Measurements from ENCODE around the gene UAP1L1. TPM values are rescaled to one million over a fixed set of nuclear protein-coding genes. Genes with fewer than 3 reads are reported as not detected.

UAP1L1 gene, protein sequence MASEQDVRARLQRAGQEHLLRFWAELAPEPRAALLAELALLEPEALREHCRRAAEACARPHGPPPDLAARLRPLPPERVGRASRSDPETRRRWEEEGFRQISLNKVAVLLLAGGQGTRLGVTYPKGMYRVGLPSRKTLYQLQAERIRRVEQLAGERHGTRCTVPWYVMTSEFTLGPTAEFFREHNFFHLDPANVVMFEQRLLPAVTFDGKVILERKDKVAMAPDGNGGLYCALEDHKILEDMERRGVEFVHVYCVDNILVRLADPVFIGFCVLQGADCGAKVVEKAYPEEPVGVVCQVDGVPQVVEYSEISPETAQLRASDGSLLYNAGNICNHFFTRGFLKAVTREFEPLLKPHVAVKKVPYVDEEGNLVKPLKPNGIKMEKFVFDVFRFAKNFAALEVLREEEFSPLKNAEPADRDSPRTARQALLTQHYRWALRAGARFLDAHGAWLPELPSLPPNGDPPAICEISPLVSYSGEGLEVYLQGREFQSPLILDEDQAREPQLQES
- total RNA-seq: 12.1 and 18.8 TPM in 2 replicates

GRCh38 chr9:137077010-137077747 lies at the start of gene UAP1L1:
Gene UAP1L1 (plus strand): TSS chr9:137077517. CDS start chr9:137077533, 16 bp downstream.

GRCh38 chr9:137031904-137032640 lies 45.2 kb upstream of the UAP1L1 start, which contains the start of gene FUT7:
Gene FUT7 (minus strand): TSS chr9:137032088. CDS start chr9:137031991, 97 bp downstream.

DNA sequence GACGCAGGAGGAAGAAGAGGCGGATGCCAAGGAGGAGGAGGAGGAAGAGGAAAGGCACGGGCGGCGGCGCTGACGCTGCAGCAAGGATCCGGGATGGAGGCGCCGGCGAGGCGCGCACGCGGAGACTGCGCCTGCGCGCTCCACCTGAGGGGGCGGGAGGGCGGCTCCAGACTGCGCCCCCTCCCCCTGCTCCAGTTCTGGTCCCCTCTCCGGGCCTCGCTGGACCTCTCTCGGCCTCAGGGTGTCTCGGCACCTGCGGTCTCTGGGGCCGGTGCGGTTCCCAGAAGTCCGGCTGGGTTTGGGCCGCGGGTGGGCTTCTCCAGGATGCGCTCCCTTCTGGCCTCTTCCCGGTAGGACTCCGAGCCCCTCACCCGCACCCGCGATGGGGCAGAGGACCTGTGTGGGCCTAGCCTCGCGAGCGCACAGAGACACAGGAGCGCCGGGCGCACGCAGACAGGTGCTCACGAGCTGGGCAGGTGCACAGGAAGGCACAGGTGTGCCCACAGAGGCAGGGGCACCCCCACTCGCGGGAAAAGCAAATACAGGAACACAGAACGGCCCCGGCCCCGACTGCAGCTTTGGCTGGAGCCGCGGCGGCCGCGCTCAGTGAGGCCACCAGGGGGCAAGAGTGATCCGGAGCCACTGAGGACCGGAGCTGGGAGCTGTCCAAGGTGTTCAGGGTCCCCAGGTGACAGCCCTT lies 31.1 kb upstream of the UAP1L1 start, which contains the start of gene NPDC1:
NPDC1 (minus strand) TSS at position 90 of the 700 bp plus-strand sequence. CDS start 188 bp downstream, outside the sequence.

DNA sequence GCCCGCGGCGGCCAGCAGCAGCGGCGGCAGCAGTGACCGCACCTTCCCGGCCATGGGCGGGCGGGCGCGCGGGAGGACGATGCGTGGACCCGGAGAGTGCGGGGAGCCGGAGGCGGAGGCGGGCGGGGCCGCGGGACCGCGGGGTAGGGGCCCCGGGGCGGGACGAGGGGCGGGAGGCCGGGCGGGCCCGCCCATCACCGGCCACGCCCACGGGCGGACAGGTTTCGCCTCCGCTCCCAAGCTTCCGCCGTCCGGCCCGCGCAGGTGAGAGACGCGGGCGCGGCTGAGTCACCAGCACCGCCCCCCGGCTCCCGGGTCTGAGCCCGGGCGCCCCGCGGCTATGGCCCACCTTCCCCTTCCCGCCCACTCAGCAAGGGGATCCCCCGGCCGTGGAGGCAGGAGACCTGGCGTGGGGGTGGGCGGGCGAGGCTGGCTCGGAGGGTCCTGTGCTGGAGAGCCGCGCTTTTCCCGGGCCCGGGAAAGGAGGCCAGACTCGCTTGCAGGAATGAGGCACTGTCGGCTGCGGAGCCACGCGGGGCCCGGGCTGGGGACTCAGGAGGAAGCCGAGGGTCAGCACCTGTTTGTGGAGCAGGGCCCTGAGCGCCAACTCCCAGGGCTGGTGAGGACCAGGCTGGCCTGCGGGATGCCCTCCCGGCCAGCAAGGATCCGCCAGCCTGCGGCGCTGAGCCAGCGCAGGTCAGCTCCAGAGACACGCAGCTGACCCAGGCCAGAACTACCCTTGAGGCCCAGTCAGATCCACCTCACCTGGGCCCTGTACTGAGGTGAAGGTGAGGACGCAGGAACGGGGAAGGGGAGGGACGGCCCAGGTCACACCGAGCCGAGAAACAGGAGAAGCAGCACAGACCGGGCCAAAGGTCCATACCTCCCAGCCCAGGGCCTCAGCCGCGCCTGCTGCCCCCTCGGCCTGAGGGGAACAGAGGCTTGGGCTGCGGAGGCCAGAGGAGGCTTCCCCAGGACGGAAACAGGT lies 23.1 kb upstream of the UAP1L1 start, which contains the start of gene ENTPD2:
ENTPD2 (minus strand) TSS at position 118 of the 988 bp plus-strand sequence; CDS start at position 54, 64 bp downstream.

GRCh38 chr9:137070201-137070905 lies 7.0 kb upstream of the UAP1L1 start, which contains the start of gene SAPCD2:
Gene SAPCD2 (minus strand): TSS chr9:137070557. CDS start chr9:137070460, 97 bp downstream.

DNA sequence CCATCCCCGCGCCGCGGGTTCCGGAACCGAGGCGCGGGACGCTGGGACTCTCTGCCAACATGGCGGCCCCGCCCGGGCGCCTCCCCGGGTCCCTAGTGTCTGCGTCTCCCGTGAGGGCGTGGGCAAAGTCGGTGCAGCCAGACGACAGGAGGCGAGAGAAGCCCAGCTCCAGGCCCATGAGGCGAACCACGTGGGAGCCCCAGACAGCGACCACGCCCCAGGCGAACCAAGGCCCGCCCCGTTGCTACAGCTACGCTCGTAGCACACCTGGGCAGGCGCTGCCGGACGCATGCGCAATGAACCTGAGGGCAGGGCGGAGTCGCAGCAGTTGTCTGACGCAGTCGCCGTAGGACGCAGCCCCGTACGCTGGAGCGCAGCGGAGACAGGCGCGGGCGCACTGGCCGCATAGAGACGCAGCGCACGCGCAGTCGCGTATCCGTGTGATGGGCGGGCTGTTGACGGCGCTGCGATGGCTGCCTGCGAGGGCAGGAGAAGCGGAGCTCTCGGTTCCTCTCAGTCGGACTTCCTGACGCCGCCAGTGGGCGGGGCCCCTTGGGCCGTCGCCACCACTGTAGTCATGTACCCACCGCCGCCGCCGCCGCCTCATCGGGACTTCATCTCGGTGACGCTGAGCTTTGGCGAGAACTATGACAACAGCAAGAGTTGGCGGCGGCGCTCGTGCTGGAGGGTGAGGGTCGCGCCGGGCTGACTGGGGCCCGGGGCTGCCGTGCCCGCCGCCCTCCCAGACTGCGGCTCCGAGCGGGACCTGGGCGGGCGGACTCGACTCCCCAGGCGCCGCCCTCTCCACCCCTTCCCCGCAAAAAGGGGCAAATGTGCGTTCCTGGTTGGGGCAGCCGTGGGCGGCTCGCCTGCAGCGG lies 9.5 kb downstream of the UAP1L1 start, which contains the start of gene MAN1B1:
MAN1B1 (plus strand) TSS at position 455 of the 878 bp plus-strand sequence; CDS start at position 470, 15 bp downstream.

DNA sequence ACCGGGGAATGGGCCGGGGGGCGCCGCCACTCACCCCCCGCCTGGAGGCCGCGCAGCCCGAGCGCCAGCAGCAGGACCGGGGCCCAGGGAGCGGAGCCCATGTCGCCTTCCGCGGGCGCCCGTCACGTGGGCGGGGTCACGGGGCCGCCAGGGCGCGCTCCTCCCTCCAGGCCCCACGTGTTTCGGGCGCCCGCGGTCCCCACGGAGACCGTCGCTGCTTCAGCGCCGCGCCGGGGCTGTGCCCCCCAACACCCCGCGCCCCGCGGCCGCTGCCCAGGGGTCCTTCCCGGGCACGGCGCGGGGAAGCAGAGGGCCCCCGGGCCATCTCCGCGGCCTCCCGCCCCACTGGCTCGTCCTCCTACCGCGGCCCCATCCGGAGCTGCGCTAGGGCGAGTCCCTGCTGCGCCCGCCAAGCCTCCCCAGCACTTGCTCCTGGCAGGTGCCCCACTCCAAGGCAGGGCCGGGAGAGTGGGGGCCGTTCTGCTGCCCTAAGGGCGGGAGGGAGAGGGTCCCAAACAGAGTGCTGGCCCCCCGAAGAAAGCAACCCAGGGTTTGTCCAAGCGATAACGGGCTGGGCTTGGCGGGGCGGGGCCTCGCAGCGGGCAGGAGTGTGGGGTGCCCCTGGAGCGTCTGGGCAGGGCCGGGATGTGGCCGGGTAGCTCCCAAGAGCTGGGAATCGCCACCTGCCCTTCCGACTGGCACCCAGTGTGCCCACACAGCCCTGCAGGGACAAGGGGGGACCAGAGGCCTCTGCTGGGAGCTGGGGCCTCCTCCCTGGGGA lies 37.5 kb downstream of the UAP1L1 start, which contains the start of gene DPP7:
DPP7 (minus strand) TSS at position 121 of the 781 bp plus-strand sequence; CDS start at position 101, 20 bp downstream.

Small RNA genes within 50 kb of the gene (small RNA-seq; reads per million reads assigned to genes)
- not detected for gene RF00153

Other genes with a start within 250 kb of the UAP1L1 start
- gene AJM1, start 235.0 kb upstream of the UAP1L1 start, total RNA-seq: 0.73 and 0.98 TPM in 2 replicates
- 44.0 and 77.5 TPM in 2 replicates for gene PHPT1, start 228.1 kb upstream of the UAP1L1 start, total RNA-seq
- 0.73 and 1.8 TPM in 2 replicates for gene MAMDC4, start 225.2 kb upstream of the UAP1L1 start, total RNA-seq
- 107 and 187 TPM in 2 replicates for gene EDF1, start 211.2 kb upstream of the UAP1L1 start, total RNA-seq
- 9.2 and 10.8 TPM in 2 replicates for gene TRAF2, start 191.0 kb upstream of the UAP1L1 start, total RNA-seq
- gene FBXW5, start 132.8 kb upstream of the UAP1L1 start, total RNA-seq: 125 TPM in 2 replicates
- not detected in 2 replicates for gene C8G, start 132.3 kb upstream of the UAP1L1 start, total RNA-seq
- gene LCN12, start 125.2 kb upstream of the UAP1L1 start, total RNA-seq: not detected in 2 replicates
- gene PTGDS, start 100.0 kb upstream of the UAP1L1 start, total RNA-seq: 0.59 and 4.8 TPM in 2 replicates
- under 0.01 and 0.37 TPM in 2 replicates for gene LCNL1, start 94.5 kb upstream of the UAP1L1 start, total RNA-seq
- 13.9 and 14.3 TPM in 2 replicates for gene PAXX, start 85.1 kb upstream of the UAP1L1 start, total RNA-seq
- 0.20 and 0.73 TPM in 2 replicates for gene CLIC3, start 80.9 kb upstream of the UAP1L1 start, total RNA-seq
- 15.4 and 19.5 TPM in 2 replicates for gene ABCA2, start 49.3 kb upstream of the UAP1L1 start, total RNA-seq
- gene FUT7, start 45.4 kb upstream of the UAP1L1 start, total RNA-seq: not detected in 2 replicates
- gene NPDC1, start 31.3 kb upstream of the UAP1L1 start, total RNA-seq: 18.8 and 24.3 TPM in 2 replicates
- gene ENTPD2, start 23.5 kb upstream of the UAP1L1 start, total RNA-seq: not detected in 2 replicates
- 6.6 and 8.2 TPM in 2 replicates for gene SAPCD2, start 7.0 kb upstream of the UAP1L1 start, total RNA-seq
- 45.5 and 52.2 TPM in 2 replicates for gene MAN1B1, start 9.5 kb downstream of the UAP1L1 start, total RNA-seq
- gene DPP7, start 37.2 kb downstream of the UAP1L1 start, total RNA-seq: 77.2 and 112 TPM in 2 replicates
- gene GRIN1, start 61.6 kb downstream of the UAP1L1 start, total RNA-seq: not detected in 2 replicates
- not detected in 2 replicates for gene LRRC26, start 92.5 kb downstream of the UAP1L1 start, total RNA-seq
- gene TMEM210, start 94.5 kb downstream of the UAP1L1 start, total RNA-seq: 0.20 TPM in 1 of 2 replicates, not detected in the other
- gene ANAPC2, start 111.0 kb downstream of the UAP1L1 start, total RNA-seq: 23.5 and 28.7 TPM in 2 replicates
- 56.1 and 64.7 TPM in 2 replicates for gene SSNA1, start 111.2 kb downstream of the UAP1L1 start, total RNA-seq
- gene TPRN, start 123.2 kb downstream of the UAP1L1 start, total RNA-seq: 6.2 and 11.9 TPM in 2 replicates
- 32.0 and 34.6 TPM in 2 replicates for gene TMEM203, start 128.1 kb downstream of the UAP1L1 start, total RNA-seq
- gene NDOR1, start 128.2 kb downstream of the UAP1L1 start, total RNA-seq: 6.2 and 8.4 TPM in 2 replicates
- gene RNF208, start 144.7 kb downstream of the UAP1L1 start, total RNA-seq: not detected in 2 replicates
- 0.37 and 0.39 TPM in 2 replicates for gene CYSRT1, start 147.7 kb downstream of the UAP1L1 start, total RNA-seq
- not detected in 2 replicates for gene RNF224, start 150.0 kb downstream of the UAP1L1 start, total RNA-seq
- gene SLC34A3, start 153.4 kb downstream of the UAP1L1 start, total RNA-seq: not detected in 2 replicates
- gene TUBB4B, start 163.8 kb downstream of the UAP1L1 start, total RNA-seq: 230 and 358 TPM in 2 replicates
- gene STPG3, start 173.8 kb downstream of the UAP1L1 start, total RNA-seq: not detected in 2 replicates
- gene NELFB, start 177.8 kb downstream of the UAP1L1 start, total RNA-seq: 50.7 and 70.4 TPM in 2 replicates
- gene TOR4A, start 200.2 kb downstream of the UAP1L1 start, total RNA-seq: 4.0 and 16.0 TPM in 2 replicates
- gene NRARP, start 224.8 kb downstream of the UAP1L1 start, total RNA-seq: 0.20 TPM in 1 of 2 replicates, not detected in the other